GM12878 (cell line): ENCODE measurements around the gene GPC5. TPM values are rescaled to one million over a fixed set of nuclear protein-coding genes. Genes with fewer than 3 reads are reported as not detected.

ENCODE experiments used
- ATAC-seq: fragments of 200-7000 bp; cut with Tn5 transposase; 3 replicates; pipeline ENCODE4 v1.9.1; 2020; ENCODE audit warnings: mild to moderate bottlenecking, moderate library complexity
- BruUV-seq: library from RNA; stranded (reverse); fragments of 400-500 nt; replicated peaks from 2 replicates; lab custom pipeline; 2021; lab: Mats Ljungman, UMichigan
- CTCF ChIA-PET: fragments of 300-600 bp; sonication (Branson Sonifier 250); formaldehyde crosslinking; extraction: SDS; loops from one replicate; lab custom pipeline; 2021; ENCODE audit warnings: inconsistent platforms; lab: Yijun Ruan, JAX
- POLR2A ChIA-PET: fragments of 350-600 bp; formaldehyde crosslinking; extraction: SDS; loops from one replicate; lab custom pipeline; 2021; ENCODE audit warnings: inconsistent platforms; lab: Charles Lee
- RAD21 ChIA-PET: fragments of 300-600 bp; sonication (Branson Sonifier 250); formaldehyde crosslinking; loops from one replicate; lab custom pipeline; 2023; ENCODE audit warnings: antibody characterized with exemption; ENCODE audit not compliant: unreplicated experiment; lab: Charles Lee
- SMC1A ChIA-PET: fragments of 300-600 bp; sonication (Branson Sonifier 250); formaldehyde crosslinking; loops from one replicate; lab custom pipeline; 2023; ENCODE audit not compliant: unreplicated experiment, uncharacterized antibody; lab: Charles Lee
- DNase-seq: peaks from one replicate; pipeline ENCODE4 v3.0.0-alpha.2; 2011; ENCODE audit warnings: low read depth, low spot score
- FAIRE-seq: peaks from 3 replicates; lab custom pipeline; 2011; peaks lifted over from hg19 to GRCh38; lab: Jason Lieb, UNC
- H2AFZ ChIP-seq: 2 replicates; pipeline ENCODE4 v1.6.0; 2011; ENCODE audit warnings: low read depth, low read length, control low read depth; ENCODE audit not compliant: control insufficient read depth
- H3K27ac ChIP-seq: 2 replicates; pipeline ENCODE4 v1.5.1; 2011; ENCODE audit warnings: control low read depth; ENCODE audit not compliant: control insufficient read depth, insufficient read depth
- H3K27me3 ChIP-seq, 2 experiments: replicated peaks in 1 of 2; 2 replicates each; pipeline versions ENCODE4 v1.6.0 to v1.6.1; 2011; ENCODE audit warnings: low read length in 1 of 2; ENCODE audit not compliant: control insufficient read depth in 2 of 2, insufficient read depth in 2 of 2
- H3K36me3 ChIP-seq, 2 experiments: 2 replicates each; pipeline ENCODE4 v1.5.1; 2011; ENCODE audit warnings: low read length in 1 of 2; ENCODE audit not compliant: control insufficient read depth in 2 of 2, insufficient read depth in 2 of 2
- H3K4me1 ChIP-seq: 2 replicates; pipeline ENCODE4 v1.6.1; 2011; ENCODE audit warnings: mild to moderate bottlenecking, low read length, moderate library complexity, mixed read lengths; ENCODE audit not compliant: control insufficient read depth, insufficient read depth
- H3K4me2 ChIP-seq: 2 replicates; pipeline ENCODE4 v1.6.0; 2011; ENCODE audit warnings: control low read depth; ENCODE audit not compliant: control insufficient read depth, insufficient read depth
- H3K4me3 ChIP-seq: fragments of 200-600 bp; sonication (generic); 2 replicates; pipeline ENCODE4 v1.5.1; 2016
- H3K79me2 ChIP-seq: 2 replicates; pipeline ENCODE4 v1.6.0; 2011; ENCODE audit warnings: low read length; ENCODE audit not compliant: control insufficient read depth, insufficient read depth
- H3K9ac ChIP-seq: 2 replicates; pipeline ENCODE4 v1.8.0; 2011; ENCODE audit warnings: low read length, control low read depth, mixed read lengths; ENCODE audit not compliant: control insufficient read depth, insufficient read depth
- H3K9me3 ChIP-seq: replicated peaks from 3 replicates; pipeline ENCODE4 v1.5.1; 2011; ENCODE audit warnings: mild to moderate bottlenecking, low read length; ENCODE audit not compliant: control insufficient read depth, insufficient read depth
- H4K20me1 ChIP-seq: 2 replicates; pipeline ENCODE4 v1.6.0; 2011; ENCODE audit not compliant: control insufficient read depth, insufficient read depth
- FOXM1 ChIP-seq: IDR thresholded peaks from 2 replicates; pipeline ENCODE4 v1.6.1; 2012; ENCODE audit warnings: low read depth, mild to moderate bottlenecking, inconsistent platforms, low read length, moderate library complexity
- HDAC2 ChIP-seq: fragments of 200-600 bp; sonication (generic); IDR thresholded peaks from 2 replicates; pipeline ENCODE4 v1.6.1; 2017
- JUNB ChIP-seq: IDR thresholded peaks from 2 replicates; pipeline ENCODE4 v1.6.1; 2016; ENCODE audit warnings: antibody characterized with exemption, mild to moderate bottlenecking
- KAT2A ChIP-seq: conservative IDR thresholded peaks from 2 replicates; pipeline ENCODE4 v1.6.1; 2011; ENCODE audit warnings: low read depth, low read length; ENCODE audit not compliant: control insufficient read depth
- NFYB ChIP-seq: IDR thresholded peaks from 2 replicates; pipeline ENCODE4 v1.6.1; 2011; ENCODE audit warnings: low read depth, mild to moderate bottlenecking, low read length, improper control_type of control experiment, moderate library complexity; ENCODE audit not compliant: insufficient read depth
- POU2F2 ChIP-seq: IDR thresholded peaks from 3 replicates; pipeline ENCODE4 v1.6.1; 2011; ENCODE audit warnings: low read depth, mild to moderate bottlenecking, low read length, borderline replicate concordance
- RAD21 ChIP-seq: IDR thresholded peaks from 2 replicates; pipeline ENCODE4 v1.6.1; 2011; ENCODE audit warnings: mild to moderate bottlenecking, low read depth, low read length, moderate library complexity; ENCODE audit not compliant: insufficient read depth
- RFX5 ChIP-seq: IDR thresholded peaks from 2 replicates; pipeline ENCODE4 v1.6.1; 2011; ENCODE audit warnings: low read depth, low read length, improper control_type of control experiment
- ZNF384 ChIP-seq: IDR thresholded peaks from 2 replicates; pipeline ENCODE4 v1.6.1; 2012; ENCODE audit warnings: low read depth, mild to moderate bottlenecking, low read length, improper control_type of control experiment, borderline replicate concordance
- WGBS: methylation state at CpG from one replicate; pipeline ENCODE4 v1.1.6; 2016; ENCODE audit warnings: low lambda C conversion rate; ENCODE audit not compliant: insufficient replicate concordance, insufficient coverage; ENCODE audit errors: missing lambda C conversion rate; 5-methylcytosine and 5-hydroxymethylcytosine counted together
- in situ Hi-C: fragments of 300-500 bp; cut with MboI; formaldehyde crosslinking; loops from 9 replicates; pipeline ENCODE4 v1.14.3; 2018; ENCODE audit warnings: mixed read lengths
- intact Hi-C: fragments of 100-400 bp; cut with micrococcal nuclease; formaldehyde crosslinking; loops from one replicate; pipeline ENCODE4 v1.14.2; 2022; ENCODE audit not compliant: unreplicated experiment
- polyA plus RNA-seq, 11 experiments: library from polyadenylated mRNA; depleted of rRNA in 4 of 11; unstranded in 6 of 11; stranded (reverse) in 5 of 11; fragments of >200 nt; fragmentation: Nextera tagmentation in 4 of 11; fragmentation: Illumina TruSeq in 1 of 11; extraction: Ambion mirVana in 4 of 11; extraction: Trizol in 1 of 11; gene quantifications; 1 replicate in 1 of 11; 2 replicates in 10 of 11; pipeline versions ENCODE4 v1.2.1 to v1.2.3, GENCODE V29; 2011 to 2016; ENCODE audit warnings: inconsistent platforms in 2 of 11, missing spikeins in 2 of 11, low read depth in 1 of 11
- total RNA-seq, 4 experiments: library from RNA; depleted of rRNA in 3 of 4; stranded (reverse); fragments of >200 nt in 3 of 4; fragmentation: Illumina TruSeq in 1 of 4; extraction: Trizol in 1 of 4; gene quantifications; 2 replicates each; pipeline versions ENCODE4 v1.2.1 to v1.2.3, GENCODE V29; 2013 to 2021
- TF ChIP-seq, protein P1 (sequence below): fragments of 450-650 bp; IDR thresholded peaks from 2 replicates; pipeline ENCODE4 v1.6.1; 2017; ENCODE audit warnings: mild to moderate bottlenecking
- TF ChIP-seq, protein P2 (sequence below): IDR thresholded peaks from 2 replicates; pipeline ENCODE4 v1.6.1; 2012; ENCODE audit warnings: low read depth, low read length, improper control_type of control experiment
- TF ChIP-seq, protein P3 (sequence below): fragments of 450-650 bp; IDR thresholded peaks from 2 replicates; pipeline ENCODE4 v1.6.1; 2017; ENCODE audit warnings: mild to moderate bottlenecking, moderate library complexity
- TF ChIP-seq, protein P4 (sequence below): IDR thresholded peaks from 2 replicates; pipeline ENCODE4 v1.6.1; 2011; ENCODE audit warnings: borderline replicate concordance, low read depth, mild to moderate bottlenecking, moderate library complexity, low read length; ENCODE audit not compliant: insufficient read depth, poor library complexity, severe bottlenecking

GPC5 gene
- total and polyA plus RNA-seq, 10 of the 15 experiments (the other 5 are each of a cell fraction or from before 2014, with no cell fraction given) = 0.05 to 0.87 (median 0.44) TPM; not detected in 1

DNA sequence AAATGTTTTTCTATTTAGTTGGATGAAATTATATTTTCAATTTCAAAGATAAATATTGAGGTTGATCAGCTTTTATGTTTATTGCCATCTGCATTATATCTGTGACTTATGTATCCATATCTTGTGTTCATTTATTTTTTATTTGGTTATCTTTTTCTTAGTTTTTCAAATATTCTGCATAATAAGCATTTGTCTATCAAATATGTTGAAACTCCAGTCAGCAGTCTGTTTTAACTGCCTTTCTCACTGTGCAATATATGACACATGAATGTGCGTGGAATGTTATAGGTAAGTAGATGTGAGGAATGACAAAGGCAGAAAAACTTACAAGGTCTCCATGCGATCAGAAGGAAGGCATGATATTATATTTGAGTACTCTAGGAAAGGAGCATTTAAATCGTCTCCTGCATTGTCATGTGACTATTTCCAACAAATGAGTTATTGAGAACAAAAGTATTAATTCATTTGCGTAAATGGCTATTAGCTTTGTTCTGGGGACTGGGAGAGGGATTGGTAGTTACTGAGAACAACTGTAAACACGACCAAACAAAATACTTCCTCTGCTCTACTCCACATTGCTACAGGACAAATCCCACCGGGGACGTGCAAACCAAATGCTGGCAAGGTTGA lies 318.1 kb downstream of the GPC5 start (continued):
- TF ChIP-seq, protein P1, sequence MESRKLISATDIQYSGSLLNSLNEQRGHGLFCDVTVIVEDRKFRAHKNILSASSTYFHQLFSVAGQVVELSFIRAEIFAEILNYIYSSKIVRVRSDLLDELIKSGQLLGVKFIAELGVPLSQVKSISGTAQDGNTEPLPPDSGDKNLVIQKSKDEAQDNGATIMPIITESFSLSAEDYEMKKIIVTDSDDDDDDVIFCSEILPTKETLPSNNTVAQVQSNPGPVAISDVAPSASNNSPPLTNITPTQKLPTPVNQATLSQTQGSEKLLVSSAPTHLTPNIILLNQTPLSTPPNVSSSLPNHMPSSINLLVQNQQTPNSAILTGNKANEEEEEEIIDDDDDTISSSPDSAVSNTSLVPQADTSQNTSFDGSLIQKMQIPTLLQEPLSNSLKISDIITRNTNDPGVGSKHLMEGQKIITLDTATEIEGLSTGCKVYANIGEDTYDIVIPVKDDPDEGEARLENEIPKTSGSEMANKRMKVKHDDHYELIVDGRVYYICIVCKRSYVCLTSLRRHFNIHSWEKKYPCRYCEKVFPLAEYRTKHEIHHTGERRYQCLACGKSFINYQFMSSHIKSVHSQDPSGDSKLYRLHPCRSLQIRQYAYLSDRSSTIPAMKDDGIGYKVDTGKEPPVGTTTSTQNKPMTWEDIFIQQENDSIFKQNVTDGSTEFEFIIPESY = no peak

DNA sequence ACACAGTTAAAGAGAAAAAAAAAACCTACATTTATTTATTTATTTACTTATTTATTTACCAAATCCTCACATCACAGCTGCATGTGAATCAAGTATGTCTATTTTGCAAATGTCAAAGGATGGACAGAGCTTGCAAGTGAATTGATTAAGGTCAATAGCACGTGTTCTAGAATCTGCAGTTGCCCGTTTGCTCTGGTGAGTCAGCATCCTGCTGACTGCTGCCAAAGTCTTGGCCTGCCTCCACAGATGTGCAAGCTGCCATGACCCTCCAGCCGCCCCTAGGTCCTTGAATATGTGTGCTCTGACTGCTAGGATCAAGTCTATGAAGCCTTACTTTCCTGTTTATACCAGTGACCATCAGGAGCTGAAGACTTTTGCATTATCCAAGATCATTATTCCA lies 320.6 kb downstream of the GPC5 start:
- no TSS peak for BruUV-seq
- H4K20me1 ChIP-seq = no peaks in the 10 kb centered on the region
- H3K4me1 ChIP-seq = no peaks in the 10 kb centered on the region
- intact Hi-C loops = no loop called here
- peaks cover 0 to 3% of the 10 kb centered on the region in 2 experiments; a peak in 1 of 4 replicates for H3K27me3 ChIP-seq
- ChIA-PET SMC1A (interaction anchor here (0.9 kb wide), 2 partner anchors 9 to 27 kb away, joined by 3 read pairs; no protein-coding TSS in a partner anchor), CTCF (interaction anchor here (0.6 kb wide), 1 partner anchor 406 kb away, joined by 3 read pairs; no protein-coding TSS in a partner anchor), POLR2A (no interaction called here), RAD21 (no interaction called here)
- WGBS = 7% methylated on average over 3 of the region's 3 CpGs
- H3K36me3 ChIP-seq = no peaks in the 10 kb centered on the region
- DNase-seq (no peak), ATAC-seq (no peak), FAIRE-seq (no peak)
- in situ Hi-C loops = loop anchor here (5.0 kb wide), 1 partner anchor 342 kb away; no protein-coding TSS in a partner anchor
- no peak overlapping the region for H3K27ac ChIP-seq
- H2AFZ ChIP-seq = no peak overlapping the region
- H3K79me2 ChIP-seq = no peaks in the 10 kb centered on the region
- H3K9ac ChIP-seq = no peak overlapping the region
- no peak overlapping the region for H3K4me2 ChIP-seq
- no peaks in the 10 kb centered on the region for H3K9me3 ChIP-seq
- H3K4me3 ChIP-seq = no peak overlapping the region
- TF ChIP-seq, protein P2, sequence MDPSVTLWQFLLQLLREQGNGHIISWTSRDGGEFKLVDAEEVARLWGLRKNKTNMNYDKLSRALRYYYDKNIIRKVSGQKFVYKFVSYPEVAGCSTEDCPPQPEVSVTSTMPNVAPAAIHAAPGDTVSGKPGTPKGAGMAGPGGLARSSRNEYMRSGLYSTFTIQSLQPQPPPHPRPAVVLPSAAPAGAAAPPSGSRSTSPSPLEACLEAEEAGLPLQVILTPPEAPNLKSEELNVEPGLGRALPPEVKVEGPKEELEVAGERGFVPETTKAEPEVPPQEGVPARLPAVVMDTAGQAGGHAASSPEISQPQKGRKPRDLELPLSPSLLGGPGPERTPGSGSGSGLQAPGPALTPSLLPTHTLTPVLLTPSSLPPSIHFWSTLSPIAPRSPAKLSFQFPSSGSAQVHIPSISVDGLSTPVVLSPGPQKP = no peak
- TF ChIP-seq POU2F2 = no peak
- no peak for TF ChIP-seq FOXM1
- TF ChIP-seq, protein P3, sequence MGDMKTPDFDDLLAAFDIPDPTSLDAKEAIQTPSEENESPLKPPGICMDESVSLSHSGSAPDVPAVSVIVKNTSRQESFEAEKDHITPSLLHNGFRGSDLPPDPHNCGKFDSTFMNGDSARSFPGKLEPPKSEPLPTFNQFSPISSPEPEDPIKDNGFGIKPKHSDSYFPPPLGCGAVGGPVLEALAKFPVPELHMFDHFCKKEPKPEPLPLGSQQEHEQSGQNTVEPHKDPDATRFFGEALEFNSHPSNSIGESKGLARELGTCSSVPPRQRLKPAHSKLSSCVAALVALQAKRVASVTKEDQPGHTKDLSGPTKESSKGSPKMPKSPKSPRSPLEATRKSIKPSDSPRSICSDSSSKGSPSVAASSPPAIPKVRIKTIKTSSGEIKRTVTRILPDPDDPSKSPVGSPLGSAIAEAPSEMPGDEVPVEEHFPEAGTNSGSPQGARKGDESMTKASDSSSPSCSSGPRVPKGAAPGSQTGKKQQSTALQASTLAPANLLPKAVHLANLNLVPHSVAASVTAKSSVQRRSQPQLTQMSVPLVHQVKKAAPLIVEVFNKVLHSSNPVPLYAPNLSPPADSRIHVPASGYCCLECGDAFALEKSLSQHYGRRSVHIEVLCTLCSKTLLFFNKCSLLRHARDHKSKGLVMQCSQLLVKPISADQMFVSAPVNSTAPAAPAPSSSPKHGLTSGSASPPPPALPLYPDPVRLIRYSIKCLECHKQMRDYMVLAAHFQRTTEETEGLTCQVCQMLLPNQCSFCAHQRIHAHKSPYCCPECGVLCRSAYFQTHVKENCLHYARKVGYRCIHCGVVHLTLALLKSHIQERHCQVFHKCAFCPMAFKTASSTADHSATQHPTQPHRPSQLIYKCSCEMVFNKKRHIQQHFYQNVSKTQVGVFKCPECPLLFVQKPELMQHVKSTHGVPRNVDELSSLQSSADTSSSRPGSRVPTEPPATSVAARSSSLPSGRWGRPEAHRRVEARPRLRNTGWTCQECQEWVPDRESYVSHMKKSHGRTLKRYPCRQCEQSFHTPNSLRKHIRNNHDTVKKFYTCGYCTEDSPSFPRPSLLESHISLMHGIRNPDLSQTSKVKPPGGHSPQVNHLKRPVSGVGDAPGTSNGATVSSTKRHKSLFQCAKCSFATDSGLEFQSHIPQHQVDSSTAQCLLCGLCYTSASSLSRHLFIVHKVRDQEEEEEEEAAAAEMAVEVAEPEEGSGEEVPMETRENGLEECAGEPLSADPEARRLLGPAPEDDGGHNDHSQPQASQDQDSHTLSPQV = no peak
- no peak for TF ChIP-seq NFYB
- TF ChIP-seq RFX5 = no peak
- no peak for TF ChIP-seq KAT2A
- TF ChIP-seq HDAC2 = no peak
- TF ChIP-seq RAD21 = no peak
- TF ChIP-seq, protein P4, sequence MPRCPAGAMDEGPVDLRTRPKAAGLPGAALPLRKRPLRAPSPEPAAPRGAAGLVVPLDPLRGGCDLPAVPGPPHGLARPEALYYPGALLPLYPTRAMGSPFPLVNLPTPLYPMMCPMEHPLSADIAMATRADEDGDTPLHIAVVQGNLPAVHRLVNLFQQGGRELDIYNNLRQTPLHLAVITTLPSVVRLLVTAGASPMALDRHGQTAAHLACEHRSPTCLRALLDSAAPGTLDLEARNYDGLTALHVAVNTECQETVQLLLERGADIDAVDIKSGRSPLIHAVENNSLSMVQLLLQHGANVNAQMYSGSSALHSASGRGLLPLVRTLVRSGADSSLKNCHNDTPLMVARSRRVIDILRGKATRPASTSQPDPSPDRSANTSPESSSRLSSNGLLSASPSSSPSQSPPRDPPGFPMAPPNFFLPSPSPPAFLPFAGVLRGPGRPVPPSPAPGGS = no peak
- TF ChIP-seq ZNF384 = no peak
- no peak for TF ChIP-seq JUNB
